ENCODE measurements around the gene ARL2. TPM values are rescaled to one million over a fixed set of nuclear protein-coding genes. Genes with fewer than 3 reads are reported as not detected.
A peak's percentile ranks its signal among the peaks of the same experiment; 100 is the strongest.

The ARL2 gene
- polyA plus RNA-seq, 4 donors = 72.0 to 121 (median 85.9) TPM

DNA sequence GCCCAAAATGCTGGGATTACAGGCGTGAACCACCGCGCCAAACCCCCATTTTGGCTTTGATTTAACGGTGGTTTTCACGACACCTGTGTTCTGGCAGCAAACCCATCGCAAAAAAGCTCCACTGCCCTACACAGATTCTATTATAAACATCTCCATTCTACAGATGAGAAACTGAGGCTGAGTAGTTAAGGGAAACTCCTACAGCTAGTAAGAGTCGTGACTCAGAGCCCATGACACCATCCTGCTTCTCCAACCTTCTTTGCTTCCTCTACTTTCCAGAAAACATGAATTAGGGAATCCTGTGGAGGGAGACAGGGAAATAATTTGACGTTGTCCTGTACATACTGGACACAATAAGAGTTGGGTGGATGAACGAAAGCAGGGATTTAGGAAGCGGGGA, 12.8 kb downstream of the ARL2 start:
- Histone ChIP-seq H3K27me3 (ENCODE audit: control insufficient read depth in 3 of 3, insufficient read depth in 3 of 3, low read length in 3 of 3) (no peaks in the 10 kb centered on the region), H3K4me3 (ENCODE audit: low read depth in 1 of 3, low read length in 3 of 3) (peak overlapping the region in 1 of 3 donors; percentile 64), H3K36me3 (ENCODE audit: control insufficient read depth in 3 of 3, insufficient read depth in 2 of 3, low read depth in 1 of 3, low read length in 3 of 3) (peaks cover 0 to 20% (median 0%) of the 10 kb centered on the region in 3 donors), H3K9me3 (ENCODE audit: control insufficient read depth in 2 of 2, insufficient read depth in 1 of 2, low read depth in 1 of 2, low read length in 1 of 2) (no peaks in the 10 kb centered on the region), H3K4me1 (ENCODE audit: control insufficient read depth in 3 of 3, insufficient read depth in 2 of 3, low read depth in 1 of 3, low read length in 2 of 3) (peaks cover 0 to 24% (median 2%) of the 10 kb centered on the region in 3 donors), H3K27ac (ENCODE audit: low read depth in 1 of 3, low read length in 2 of 3) (peak overlapping the region in 2 of 3 donors; percentile 94 to 99)
- 50 to 60% (median 60%) methylated on average over 10 of the region's 10 CpGs for WGBS, 3 donors
- DNase-seq (no peak), FAIRE-seq (no peak)

DNA sequence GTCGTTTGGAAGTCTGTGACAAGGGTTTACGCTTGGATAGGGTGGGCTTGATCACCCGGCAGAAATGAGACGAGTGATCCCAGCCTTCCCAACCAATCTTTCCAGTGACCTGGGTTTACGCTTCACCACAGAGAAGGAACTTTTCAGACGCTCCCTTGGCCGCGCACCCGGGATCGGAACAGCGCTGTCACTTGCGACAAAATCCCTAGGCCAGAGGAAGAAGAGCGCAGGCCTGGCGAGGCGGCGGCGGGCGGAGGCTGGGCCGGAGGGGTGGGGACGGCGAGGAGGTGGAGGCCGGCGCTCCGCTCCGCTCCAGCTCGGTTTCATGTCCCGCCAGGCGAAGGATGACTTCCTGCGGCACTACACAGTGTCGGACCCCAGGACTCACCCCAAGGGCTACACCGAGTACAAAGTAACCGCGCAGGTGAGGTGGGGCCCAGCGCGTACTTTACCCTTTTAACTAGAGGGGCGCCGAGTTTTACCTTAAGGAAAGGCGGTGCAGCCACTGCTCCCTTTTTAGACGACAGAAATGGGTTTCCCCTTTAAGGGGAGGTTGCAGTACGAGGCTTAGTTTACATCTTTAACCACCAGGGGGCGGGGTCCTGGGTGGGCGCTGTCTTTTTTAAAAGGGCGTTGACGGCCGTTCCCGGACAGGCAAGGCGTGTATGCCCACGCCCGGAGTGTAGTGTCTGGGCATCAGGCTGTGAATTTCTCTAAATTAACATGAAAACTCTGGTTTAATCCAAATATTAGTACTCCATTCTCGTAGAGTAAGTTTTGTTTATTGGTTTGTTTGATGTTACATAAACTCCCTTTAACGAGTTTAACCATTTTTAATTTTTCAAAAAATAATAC, 13.5 kb downstream of the ARL2 start, which contains the start of gene SNX15:
Gene SNX15, plus strand, starts transcription at position 227 of the 855 bp plus-strand sequence. Its CDS starts 99 bp downstream, at position 326.
- 1% methylated on average over 46 to 51 of the region's 51 CpGs for WGBS, 3 donors
- peak; percentile 97 to 99 for DNase-seq
- peak within 1 kb of the TSS; percentile 87 to 99 (median 94) for H3K27ac ChIP-seq (ENCODE audit: low read depth in 1 of 3, low read length in 2 of 3)
- H3K27me3 ChIP-seq (ENCODE audit: control insufficient read depth in 3 of 3, insufficient read depth in 3 of 3, low read length in 3 of 3) = no peaks in the 10 kb centered on the region
- H3K4me1 ChIP-seq (ENCODE audit: control insufficient read depth in 3 of 3, insufficient read depth in 2 of 3, low read depth in 1 of 3, low read length in 2 of 3) = peaks cover 0 to 24% (median 2%) of the 10 kb centered on the region in 3 donors
- peak within 1 kb of the TSS; percentile 39 to 64 (median 57) for H3K4me3 ChIP-seq (ENCODE audit: low read depth in 1 of 3, low read length in 3 of 3)
- H3K9me3 ChIP-seq (ENCODE audit: control insufficient read depth in 2 of 2, insufficient read depth in 1 of 2, low read depth in 1 of 2, low read length in 1 of 2) = no peaks in the 10 kb centered on the region
- no peak for FAIRE-seq
- H3K36me3 ChIP-seq (ENCODE audit: control insufficient read depth in 3 of 3, insufficient read depth in 2 of 3, low read depth in 1 of 3, low read length in 3 of 3) = peaks cover 0 to 22% (median 0%) of the 10 kb centered on the region in 3 donors

GRCh38 chr11:65032216-65032615, 18.3 kb downstream of the ARL2 start:
- WGBS, 3 donors = 84 to 92% (median 87%) methylated on average over 12 to 13 of the region's 13 CpGs
- Histone ChIP-seq H3K4me1 (ENCODE audit: control insufficient read depth in 3 of 3, insufficient read depth in 2 of 3, low read depth in 1 of 3, low read length in 2 of 3) (peaks cover 0 to 2% (median 0%) of the 10 kb centered on the region in 3 donors), H3K36me3 (ENCODE audit: control insufficient read depth in 3 of 3, insufficient read depth in 2 of 3, low read depth in 1 of 3, low read length in 3 of 3) (peaks cover 2 to 64% (median 3%) of the 10 kb centered on the region in 3 donors), H3K4me3 (ENCODE audit: low read depth in 1 of 3, low read length in 3 of 3) (no peak overlapping the region), H3K27me3 (ENCODE audit: control insufficient read depth in 3 of 3, insufficient read depth in 3 of 3, low read length in 3 of 3) (no peaks in the 10 kb centered on the region), H3K9me3 (ENCODE audit: control insufficient read depth in 2 of 2, insufficient read depth in 1 of 2, low read depth in 1 of 2, low read length in 1 of 2) (no peaks in the 10 kb centered on the region), H3K27ac (ENCODE audit: low read depth in 1 of 3, low read length in 2 of 3) (no peak overlapping the region)
- no peak for DNase-seq
- no peak for FAIRE-seq

DNA sequence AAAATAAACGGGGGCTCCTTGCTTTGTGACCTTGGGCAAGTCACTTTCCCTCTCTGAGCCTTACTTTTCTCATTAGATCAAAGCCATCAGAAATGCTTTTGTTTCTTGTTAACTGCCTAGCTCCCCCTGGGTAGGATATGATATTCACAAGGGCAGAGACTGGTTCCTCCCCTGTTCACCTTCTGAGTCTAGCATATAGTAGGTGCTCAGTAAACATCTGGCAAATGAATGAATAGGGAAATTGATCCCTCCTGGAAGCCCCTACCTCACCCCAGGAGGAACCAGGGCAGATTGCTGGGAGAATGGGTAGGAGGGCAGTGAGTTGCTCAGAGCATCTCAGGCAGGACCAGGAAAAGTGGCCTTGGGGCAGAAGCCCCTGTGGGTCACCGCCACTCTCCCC, 20.5 kb downstream of the ARL2 start:
- Histone ChIP-seq H3K27me3 (ENCODE audit: control insufficient read depth in 3 of 3, insufficient read depth in 3 of 3, low read length in 3 of 3) (no peaks in the 10 kb centered on the region), H3K9me3 (ENCODE audit: control insufficient read depth in 2 of 2, insufficient read depth in 1 of 2, low read depth in 1 of 2, low read length in 1 of 2) (no peaks in the 10 kb centered on the region), H3K4me1 (ENCODE audit: control insufficient read depth in 3 of 3, insufficient read depth in 2 of 3, low read depth in 1 of 3, low read length in 2 of 3) (no peaks in the 10 kb centered on the region), H3K4me3 (ENCODE audit: low read depth in 1 of 3, low read length in 3 of 3) (no peak overlapping the region), H3K36me3 (ENCODE audit: control insufficient read depth in 3 of 3, insufficient read depth in 2 of 3, low read depth in 1 of 3, low read length in 3 of 3) (peaks cover 3 to 80% (median 8%) of the 10 kb centered on the region in 3 donors), H3K27ac (ENCODE audit: low read depth in 1 of 3, low read length in 2 of 3) (no peak overlapping the region)
- no peak for DNase-seq
- FAIRE-seq = no peak
- 94 to 100% (median 97%) methylated on average over 2 of the region's 2 CpGs for WGBS, 3 donors

- no peak for FAIRE-seq
- no peak for DNase-seq
- H3K9me3 ChIP-seq (ENCODE audit: control insufficient read depth in 2 of 2, insufficient read depth in 1 of 2, low read depth in 1 of 2, low read length in 1 of 2) = no peaks in the 10 kb centered on the region
- no peak overlapping the region for H3K27ac ChIP-seq (ENCODE audit: low read depth in 1 of 3, low read length in 2 of 3)
- WGBS, 3 donors = 81 to 89% (median 86%) methylated on average over 11 of the region's 11 CpGs
- H3K4me1 ChIP-seq (ENCODE audit: control insufficient read depth in 3 of 3, insufficient read depth in 2 of 3, low read depth in 1 of 3, low read length in 2 of 3) = no peaks in the 10 kb centered on the region
- H3K4me3 ChIP-seq (ENCODE audit: low read depth in 1 of 3, low read length in 3 of 3) = no peak overlapping the region
- no peaks in the 10 kb centered on the region for H3K27me3 ChIP-seq (ENCODE audit: control insufficient read depth in 3 of 3, insufficient read depth in 3 of 3, low read length in 3 of 3)
- H3K36me3 ChIP-seq (ENCODE audit: control insufficient read depth in 3 of 3, insufficient read depth in 2 of 3, low read depth in 1 of 3, low read length in 3 of 3) = peaks cover 3 to 86% (median 8%) of the 10 kb centered on the region in 3 donors
Observed at GRCh38 chr11:65035579-65035978, 21.6 kb downstream of the ARL2 start.

- Histone ChIP-seq H3K4me3 (ENCODE audit: low read depth in 1 of 3, low read length in 3 of 3) (no peak overlapping the region), H3K27ac (ENCODE audit: low read depth in 1 of 3, low read length in 2 of 3) (no peak overlapping the region), H3K36me3 (ENCODE audit: control insufficient read depth in 3 of 3, insufficient read depth in 2 of 3, low read depth in 1 of 3, low read length in 3 of 3) (peaks cover 3 to 75% (median 8%) of the 10 kb centered on the region in 3 donors), H3K4me1 (ENCODE audit: control insufficient read depth in 3 of 3, insufficient read depth in 2 of 3, low read depth in 1 of 3, low read length in 2 of 3) (no peaks in the 10 kb centered on the region), H3K27me3 (ENCODE audit: control insufficient read depth in 3 of 3, insufficient read depth in 3 of 3, low read length in 3 of 3) (no peaks in the 10 kb centered on the region), H3K9me3 (ENCODE audit: control insufficient read depth in 2 of 2, insufficient read depth in 1 of 2, low read depth in 1 of 2, low read length in 1 of 2) (no peaks in the 10 kb centered on the region)
- no peak for FAIRE-seq
- DNase-seq = no peak
- 69 to 85% (median 74%) methylated on average over 6 of the region's 6 CpGs for WGBS, 3 donors
Observed at GRCh38 chr11:65036931-65037330, 23.0 kb downstream of the ARL2 start.

DNA sequence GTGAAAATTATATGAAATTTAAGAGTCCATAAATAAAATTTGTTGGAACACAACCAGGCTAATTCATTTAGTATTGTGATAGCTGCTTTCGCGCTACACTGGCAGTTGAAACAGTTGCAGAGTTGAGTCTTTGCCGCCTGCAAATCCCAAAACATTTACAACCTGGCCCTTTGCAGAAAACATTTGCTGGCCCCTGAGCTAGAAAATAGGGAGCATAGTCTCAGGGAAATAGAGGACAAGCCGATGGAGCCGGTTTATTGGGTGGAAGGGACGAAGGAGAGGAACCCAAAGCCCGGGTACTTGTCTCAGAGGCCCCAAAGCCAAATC, 26.5 kb downstream of the ARL2 start:
- FAIRE-seq (no peak), DNase-seq (no peak)
- Histone ChIP-seq H3K9me3 (ENCODE audit: control insufficient read depth in 2 of 2, insufficient read depth in 1 of 2, low read depth in 1 of 2, low read length in 1 of 2) (no peaks in the 10 kb centered on the region), H3K27me3 (ENCODE audit: control insufficient read depth in 3 of 3, insufficient read depth in 3 of 3, low read length in 3 of 3) (no peaks in the 10 kb centered on the region), H3K4me3 (ENCODE audit: low read depth in 1 of 3, low read length in 3 of 3) (peak overlapping the region; percentile 46 to 91 (median 66)), H3K27ac (ENCODE audit: low read depth in 1 of 3, low read length in 2 of 3) (peak overlapping the region; percentile 85 to 98 (median 98)), H3K4me1 (ENCODE audit: control insufficient read depth in 3 of 3, insufficient read depth in 2 of 3, low read depth in 1 of 3, low read length in 2 of 3) (peaks cover 0 to 7% (median 0%) of the 10 kb centered on the region in 3 donors), H3K36me3 (ENCODE audit: control insufficient read depth in 3 of 3, insufficient read depth in 2 of 3, low read depth in 1 of 3, low read length in 3 of 3) (peaks cover 3 to 75% (median 5%) of the 10 kb centered on the region in 3 donors)
- 1 to 18% (median 10%) methylated on average over 7 of the region's 7 CpGs for WGBS, 3 donors

DNA sequence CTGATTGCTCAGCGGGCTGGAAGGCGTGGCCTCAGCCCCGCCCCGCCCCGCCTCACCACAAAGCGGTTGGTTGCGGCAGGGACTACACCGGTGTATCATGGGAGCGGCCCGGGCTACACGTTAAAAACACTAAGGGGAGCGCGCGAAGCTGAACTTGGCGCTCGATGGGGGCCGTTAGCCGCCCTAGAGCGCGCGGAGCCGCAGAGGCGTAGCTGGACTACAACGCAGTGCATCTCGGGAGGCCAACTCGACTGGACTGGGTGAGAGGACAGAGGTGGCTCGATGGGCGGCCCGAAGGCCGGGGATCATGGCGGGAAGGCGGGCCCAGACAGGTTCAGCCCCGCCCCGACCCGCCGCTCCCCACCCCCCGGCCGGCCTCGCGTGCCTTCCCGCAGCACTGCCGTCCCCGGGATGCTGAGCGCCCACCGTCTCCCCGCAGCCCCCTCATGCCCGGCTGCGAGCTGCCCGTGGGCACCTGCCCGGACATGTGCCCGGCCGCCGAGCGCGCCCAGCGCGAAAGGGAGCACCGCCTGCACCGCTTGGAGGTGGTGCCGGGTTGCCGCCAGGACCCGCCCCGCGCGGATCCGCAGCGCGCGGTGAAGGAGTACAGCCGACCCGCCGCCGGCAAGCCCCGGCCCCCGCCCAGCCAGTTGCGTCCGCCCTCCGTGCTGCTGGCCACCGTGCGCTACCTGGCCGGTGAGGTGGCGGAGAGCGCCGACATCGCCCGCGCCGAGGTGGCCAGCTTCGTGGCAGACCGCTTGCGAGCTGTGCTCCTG, 27.1 kb downstream of the ARL2 start, which contains the start of gene SAC3D1:
Gene SAC3D1, plus strand, starts transcription at position 364 of the 776 bp plus-strand sequence. Its CDS starts 83 bp downstream, at position 447.
- Histone ChIP-seq H3K27ac (ENCODE audit: low read depth in 1 of 3, low read length in 2 of 3) (peak within 1 kb of the TSS; percentile 85 to 98 (median 98)), H3K36me3 (ENCODE audit: control insufficient read depth in 3 of 3, insufficient read depth in 2 of 3, low read depth in 1 of 3, low read length in 3 of 3) (peaks cover 1 to 75% (median 5%) of the 10 kb centered on the region in 3 donors), H3K4me3 (ENCODE audit: low read depth in 1 of 3, low read length in 3 of 3) (peak within 1 kb of the TSS; percentile 60 to 91 (median 66)), H3K9me3 (ENCODE audit: control insufficient read depth in 2 of 2, insufficient read depth in 1 of 2, low read depth in 1 of 2, low read length in 1 of 2) (no peaks in the 10 kb centered on the region), H3K4me1 (ENCODE audit: control insufficient read depth in 3 of 3, insufficient read depth in 2 of 3, low read depth in 1 of 3, low read length in 2 of 3) (peaks cover 0 to 7% (median 0%) of the 10 kb centered on the region in 3 donors), H3K27me3 (ENCODE audit: control insufficient read depth in 3 of 3, insufficient read depth in 3 of 3, low read length in 3 of 3) (no peaks in the 10 kb centered on the region)
- peak; percentile 94 to 95 for DNase-seq
- WGBS, 3 donors = 0 to 1% (median 0%) methylated on average over 57 to 91 of the region's 91 CpGs
- no peak for FAIRE-seq
